Stimulated activated CD8-positive, alpha-beta memory T cell treated with anti-CD3 and anti-CD28 coated beads, Interleukin-2, amount 100 ng/mL, for 1 hour (primary cell): Measurements from ENCODE around the gene RAP1B.

Source experiments
- DNase-seq, 2 donors: peaks; one replicate each; pipeline ENCODE4 v3.0.0-alpha.2; 2020; ENCODE audit warnings: low read depth in 2 of 2

The RAP1B gene

GRCh38 chr12:68611806-68612160 lies 1.1 kb downstream of the RAP1B start:
- no peak for DNase-seq

GRCh38 chr12:68612202-68612601 lies 1.5 kb downstream of the RAP1B start:
- DNase-seq = no peak

- DNase-seq = no peak
Measured at GRCh38 chr12:68612697-68613096, 2.0 kb downstream of the RAP1B start.

GRCh38 chr12:68613209-68613904 lies 2.7 kb downstream of the RAP1B start:
- no peak for DNase-seq

GRCh38 chr12:68614105-68614679 lies 3.5 kb downstream of the RAP1B start:
- DNase-seq = no peak

- DNase-seq = no peak
Measured at GRCh38 chr12:68614769-68615168, 4.1 kb downstream of the RAP1B start.

GRCh38 chr12:68617160-68617926 lies 6.6 kb downstream of the RAP1B start:
- DNase-seq = no peak

- DNase-seq = no peak
Measured at GRCh38 chr12:68619541-68619940, 8.8 kb downstream of the RAP1B start.

- no peak for DNase-seq
Measured at GRCh38 chr12:68620519-68621471, 10.1 kb downstream of the RAP1B start.

GRCh38 chr12:68621472-68622081 lies 10.9 kb downstream of the RAP1B start:
- no peak for DNase-seq

GRCh38 chr12:68622250-68622649 lies 11.6 kb downstream of the RAP1B start:
- DNase-seq = no peak

- DNase-seq = no peak
Measured at GRCh38 chr12:68623059-68623458, 12.4 kb downstream of the RAP1B start.

GRCh38 chr12:68623984-68624383 lies 13.3 kb downstream of the RAP1B start:
- DNase-seq = no peak

GRCh38 chr12:68624933-68625332 lies 14.2 kb downstream of the RAP1B start:
- DNase-seq = no peak

GRCh38 chr12:68627673-68628319 lies 17.1 kb downstream of the RAP1B start:
- DNase-seq = no peak

- DNase-seq = no peak
Measured at GRCh38 chr12:68628698-68629097, 18.0 kb downstream of the RAP1B start.

GRCh38 chr12:68630050-68630449 lies 19.4 kb downstream of the RAP1B start:
- DNase-seq = no peak

- DNase-seq = no peak
Measured at GRCh38 chr12:68630598-68630997, 19.9 kb downstream of the RAP1B start.

GRCh38 chr12:68631227-68631626 lies 20.5 kb downstream of the RAP1B start:
- no peak for DNase-seq

GRCh38 chr12:68632486-68632885 lies 21.8 kb downstream of the RAP1B start:
- no peak for DNase-seq
